ENCODE results near the gene GSK3B.

GSK3B gene

GRCh38 chr3:120137548-120137947, 43.3 kb upstream of the GSK3B start:
- Histone ChIP-seq H3K18ac (ENCODE audit: low read length) (no peak overlapping the region), H3K23ac (ENCODE audit: low read length) (no peak overlapping the region), H3K79me2 (ENCODE audit: control insufficient read depth, insufficient read depth, low read length) (no peaks in the 10 kb centered on the region), H2BK120ac (ENCODE audit: low read depth, low read length) (no peak overlapping the region), H3K9ac (ENCODE audit: low read length) (no peak overlapping the region), H2BK5ac (ENCODE audit: low read length) (no peak overlapping the region), H3K4me1 (ENCODE audit: control insufficient read depth, low read depth, low read length) (no peaks in the 10 kb centered on the region), H3K27me3 (ENCODE audit: insufficient read depth, low read length, poor library complexity) (no peaks in the 10 kb centered on the region), H2BK15ac (replicated peaks; ENCODE audit: low read depth) (no peak overlapping the region), H3K4ac (ENCODE audit: low read depth, low read length) (no peak overlapping the region), H3K4me2 (ENCODE audit: low read length) (no peak overlapping the region), H3K36me3 (ENCODE audit: control insufficient read depth, insufficient read depth, low read length) (no peaks in the 10 kb centered on the region), H3K27ac (ENCODE audit: low read depth, low read length) (no peak overlapping the region), H2AK5ac (ENCODE audit: low read length) (no peak overlapping the region), H3K4me3 (ENCODE audit: low read length) (no peak overlapping the region), H4K8ac (ENCODE audit: low read depth, low read length) (no peak overlapping the region), H4K5ac (ENCODE audit: low read length) (no peak overlapping the region), H3K56ac (ENCODE audit: low read length) (no peak overlapping the region), H3K79me1 (ENCODE audit: low read length) (no peaks in the 10 kb centered on the region)
- DNase-seq: no peak
- no CpG with 5 or more reads among the region's 2 CpGs for WGBS (ENCODE audit: extremely low coverage, insufficient coverage, low lambda C conversion rate)

- no CpG with 5 or more reads among the region's 3 CpGs for WGBS (ENCODE audit: extremely low coverage, insufficient coverage, low lambda C conversion rate)
- H3K18ac ChIP-seq (ENCODE audit: low read length): no peak overlapping the region
- H2BK15ac ChIP-seq (replicated peaks; ENCODE audit: low read depth): no peak overlapping the region
- no peak overlapping the region for H2AK5ac ChIP-seq (ENCODE audit: low read length)
- DNase-seq: no peak
- no peak overlapping the region for H3K23ac ChIP-seq (ENCODE audit: low read length)
- no peak overlapping the region for H3K56ac ChIP-seq (ENCODE audit: low read length)
- H3K79me2 ChIP-seq (ENCODE audit: control insufficient read depth, insufficient read depth, low read length): no peaks in the 10 kb centered on the region
- H2BK5ac ChIP-seq (ENCODE audit: low read length): no peak overlapping the region
- H3K4me3 ChIP-seq (ENCODE audit: low read length): no peak overlapping the region
- no peak overlapping the region for H4K8ac ChIP-seq (ENCODE audit: low read depth, low read length)
- no peak overlapping the region for H3K4me2 ChIP-seq (ENCODE audit: low read length)
- H3K4ac ChIP-seq (ENCODE audit: low read depth, low read length): no peak overlapping the region
- no peaks in the 10 kb centered on the region for H3K36me3 ChIP-seq (ENCODE audit: control insufficient read depth, insufficient read depth, low read length)
- H3K9ac ChIP-seq (ENCODE audit: low read length): no peak overlapping the region
- no peak overlapping the region for H4K5ac ChIP-seq (ENCODE audit: low read length)
- no peak overlapping the region for H3K27ac ChIP-seq (ENCODE audit: low read depth, low read length)
- H3K79me1 ChIP-seq (ENCODE audit: low read length): no peaks in the 10 kb centered on the region
- no peaks in the 10 kb centered on the region for H3K27me3 ChIP-seq (ENCODE audit: insufficient read depth, low read length, poor library complexity)
- H2BK120ac ChIP-seq (ENCODE audit: low read depth, low read length): no peak overlapping the region
- no peaks in the 10 kb centered on the region for H3K4me1 ChIP-seq (ENCODE audit: control insufficient read depth, low read depth, low read length)
Measured at GRCh38 chr3:120130656-120131055, 36.4 kb upstream of the GSK3B start.

DNA sequence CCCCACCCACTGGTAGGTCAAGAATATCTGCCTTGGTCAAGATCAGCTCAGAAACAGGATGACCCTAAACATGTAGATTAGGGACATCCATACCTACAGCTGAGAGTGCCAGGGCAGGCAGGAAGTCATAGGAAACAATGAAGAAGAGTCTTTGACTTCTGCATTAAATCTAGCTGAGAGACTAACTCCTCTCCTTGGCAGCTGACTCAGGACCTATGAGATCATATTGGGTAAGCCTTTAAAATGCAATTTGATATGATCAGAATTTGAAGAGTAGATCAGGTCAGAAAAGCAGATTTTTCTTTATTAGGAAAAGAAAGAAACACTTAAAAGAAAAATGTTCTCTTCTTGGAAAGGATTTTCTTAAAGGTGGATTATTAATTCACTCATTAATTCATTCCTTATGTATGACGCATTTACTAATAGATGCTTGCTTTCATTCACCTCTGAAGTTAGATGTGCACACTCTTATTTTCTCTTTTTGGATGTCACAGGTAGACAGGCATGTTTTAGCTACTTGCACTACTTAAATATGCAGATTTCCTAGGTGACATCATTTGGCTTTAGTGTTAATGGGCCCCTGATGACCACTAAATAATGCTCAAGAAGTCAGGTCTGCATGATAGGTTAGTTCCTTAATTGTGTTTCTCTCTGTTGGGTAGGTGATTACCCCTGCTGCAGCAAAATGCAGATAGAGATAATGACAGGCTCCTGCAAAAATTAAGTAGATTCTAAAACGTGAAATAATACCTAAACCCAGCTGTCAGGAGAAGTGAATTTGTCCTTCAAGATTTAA, 35.7 kb upstream of the GSK3B start:
- Histone ChIP-seq H2BK15ac (replicated peaks; ENCODE audit: low read depth) (no peak overlapping the region), H3K36me3 (ENCODE audit: control insufficient read depth, insufficient read depth, low read length) (no peaks in the 10 kb centered on the region), H3K56ac (ENCODE audit: low read length) (no peak overlapping the region), H3K23ac (ENCODE audit: low read length) (no peak overlapping the region), H3K4ac (ENCODE audit: low read depth, low read length) (no peak overlapping the region), H3K27me3 (ENCODE audit: insufficient read depth, low read length, poor library complexity) (no peaks in the 10 kb centered on the region), H2AK5ac (ENCODE audit: low read length) (no peak overlapping the region), H2BK120ac (ENCODE audit: low read depth, low read length) (no peak overlapping the region), H3K27ac (ENCODE audit: low read depth, low read length) (no peak overlapping the region), H2BK5ac (ENCODE audit: low read length) (no peak overlapping the region), H3K4me1 (ENCODE audit: control insufficient read depth, low read depth, low read length) (no peaks in the 10 kb centered on the region), H3K18ac (ENCODE audit: low read length) (no peak overlapping the region), H3K79me2 (ENCODE audit: control insufficient read depth, insufficient read depth, low read length) (no peaks in the 10 kb centered on the region), H3K9ac (ENCODE audit: low read length) (no peak overlapping the region), H3K4me2 (ENCODE audit: low read length) (no peak overlapping the region), H3K4me3 (ENCODE audit: low read length) (no peak overlapping the region), H3K79me1 (ENCODE audit: low read length) (no peaks in the 10 kb centered on the region), H4K8ac (ENCODE audit: low read depth, low read length) (no peak overlapping the region), H4K5ac (ENCODE audit: low read length) (no peak overlapping the region)
- DNase-seq: peak; percentile 16
- no CpG with 5 or more reads among the region's 2 CpGs for WGBS (ENCODE audit: extremely low coverage, insufficient coverage, low lambda C conversion rate)

GRCh38 chr3:120129051-120129450, 34.8 kb upstream of the GSK3B start:
- H3K56ac ChIP-seq (ENCODE audit: low read length): no peak overlapping the region

DNA sequence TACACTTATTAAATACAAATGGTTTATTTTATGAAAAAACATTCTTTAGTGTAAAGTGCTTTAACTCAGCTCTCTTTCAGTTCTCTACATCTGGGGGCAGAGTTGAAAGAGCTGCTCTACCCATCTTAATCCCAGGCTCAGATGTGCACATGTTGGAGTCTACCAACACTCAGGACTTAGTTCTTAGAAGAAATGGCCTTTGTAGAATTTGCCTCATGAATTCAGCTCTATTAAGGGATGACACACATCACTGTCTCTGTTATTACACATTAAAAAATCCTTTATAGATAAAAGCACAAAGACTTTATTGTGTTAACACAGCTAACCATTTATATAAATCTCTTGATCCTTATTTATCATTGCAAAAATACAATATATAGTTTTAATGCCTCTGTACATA, 31.7 kb upstream of the GSK3B start:
- no peak overlapping the region for H2BK15ac ChIP-seq (replicated peaks; ENCODE audit: low read depth)
- H3K36me3 ChIP-seq (ENCODE audit: control insufficient read depth, insufficient read depth, low read length): no peaks in the 10 kb centered on the region
- H2BK5ac ChIP-seq (ENCODE audit: low read length): no peak overlapping the region
- no peak overlapping the region for H3K4me3 ChIP-seq (ENCODE audit: low read length)
- H3K56ac ChIP-seq (ENCODE audit: low read length): no peak overlapping the region
- no peak overlapping the region for H2BK120ac ChIP-seq (ENCODE audit: low read depth, low read length)
- no peaks in the 10 kb centered on the region for H3K79me2 ChIP-seq (ENCODE audit: control insufficient read depth, insufficient read depth, low read length)
- H3K23ac ChIP-seq (ENCODE audit: low read length): no peak overlapping the region
- no peak overlapping the region for H3K4ac ChIP-seq (ENCODE audit: low read depth, low read length)
- H4K8ac ChIP-seq (ENCODE audit: low read depth, low read length): no peak overlapping the region
- H3K27me3 ChIP-seq (ENCODE audit: insufficient read depth, low read length, poor library complexity): no peaks in the 10 kb centered on the region
- H3K4me1 ChIP-seq (ENCODE audit: control insufficient read depth, low read depth, low read length): no peaks in the 10 kb centered on the region
- H4K5ac ChIP-seq (ENCODE audit: low read length): no peak overlapping the region
- no peak overlapping the region for H3K9ac ChIP-seq (ENCODE audit: low read length)
- DNase-seq: no peak
- no peak overlapping the region for H3K4me2 ChIP-seq (ENCODE audit: low read length)
- no peak overlapping the region for H3K27ac ChIP-seq (ENCODE audit: low read depth, low read length)
- no peaks in the 10 kb centered on the region for H3K79me1 ChIP-seq (ENCODE audit: low read length)
- no peak overlapping the region for H3K18ac ChIP-seq (ENCODE audit: low read length)
- H2AK5ac ChIP-seq (ENCODE audit: low read length): no peak overlapping the region

More at GRCh38 chr3:120129051-120129450, 34.8 kb upstream of the GSK3B start:
- Histone ChIP-seq H3K79me2 (ENCODE audit: control insufficient read depth, insufficient read depth, low read length) (no peaks in the 10 kb centered on the region), H3K4me1 (ENCODE audit: control insufficient read depth, low read depth, low read length) (no peaks in the 10 kb centered on the region), H3K18ac (ENCODE audit: low read length) (no peak overlapping the region), H3K27me3 (ENCODE audit: insufficient read depth, low read length, poor library complexity) (no peaks in the 10 kb centered on the region), H3K4me3 (ENCODE audit: low read length) (no peak overlapping the region), H3K27ac (ENCODE audit: low read depth, low read length) (no peak overlapping the region), H3K23ac (ENCODE audit: low read length) (no peak overlapping the region), H3K4me2 (ENCODE audit: low read length) (no peak overlapping the region), H2BK15ac (replicated peaks; ENCODE audit: low read depth) (no peak overlapping the region), H3K9ac (ENCODE audit: low read length) (no peak overlapping the region), H2BK120ac (ENCODE audit: low read depth, low read length) (no peak overlapping the region), H2BK5ac (ENCODE audit: low read length) (no peak overlapping the region), H3K79me1 (ENCODE audit: low read length) (no peaks in the 10 kb centered on the region), H4K5ac (ENCODE audit: low read length) (no peak overlapping the region), H3K4ac (ENCODE audit: low read depth, low read length) (no peak overlapping the region), H4K8ac (ENCODE audit: low read depth, low read length) (no peak overlapping the region), H3K36me3 (ENCODE audit: control insufficient read depth, insufficient read depth, low read length) (no peaks in the 10 kb centered on the region), H2AK5ac (ENCODE audit: low read length) (no peak overlapping the region)
- WGBS (ENCODE audit: extremely low coverage, insufficient coverage, low lambda C conversion rate): no CpG with 5 or more reads among the region's 1 CpG
- no peak for DNase-seq
